ENCODE measurements around the gene TBC1D19.

Gene TBC1D19

GRCh38 chr4:26729027-26729426 lies 145.1 kb downstream of the TBC1D19 start:
- H3K27ac ChIP-seq: no peak overlapping the region
- no peaks in the 10 kb centered on the region for H3K4me1 ChIP-seq
- TF ChIP-seq, protein P1, sequence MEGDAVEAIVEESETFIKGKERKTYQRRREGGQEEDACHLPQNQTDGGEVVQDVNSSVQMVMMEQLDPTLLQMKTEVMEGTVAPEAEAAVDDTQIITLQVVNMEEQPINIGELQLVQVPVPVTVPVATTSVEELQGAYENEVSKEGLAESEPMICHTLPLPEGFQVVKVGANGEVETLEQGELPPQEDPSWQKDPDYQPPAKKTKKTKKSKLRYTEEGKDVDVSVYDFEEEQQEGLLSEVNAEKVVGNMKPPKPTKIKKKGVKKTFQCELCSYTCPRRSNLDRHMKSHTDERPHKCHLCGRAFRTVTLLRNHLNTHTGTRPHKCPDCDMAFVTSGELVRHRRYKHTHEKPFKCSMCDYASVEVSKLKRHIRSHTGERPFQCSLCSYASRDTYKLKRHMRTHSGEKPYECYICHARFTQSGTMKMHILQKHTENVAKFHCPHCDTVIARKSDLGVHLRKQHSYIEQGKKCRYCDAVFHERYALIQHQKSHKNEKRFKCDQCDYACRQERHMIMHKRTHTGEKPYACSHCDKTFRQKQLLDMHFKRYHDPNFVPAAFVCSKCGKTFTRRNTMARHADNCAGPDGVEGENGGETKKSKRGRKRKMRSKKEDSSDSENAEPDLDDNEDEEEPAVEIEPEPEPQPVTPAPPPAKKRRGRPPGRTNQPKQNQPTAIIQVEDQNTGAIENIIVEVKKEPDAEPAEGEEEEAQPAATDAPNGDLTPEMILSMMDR (IDR thresholded peaks at IDR 0.05): no peak
- no peaks in the 10 kb centered on the region for H3K36me3 ChIP-seq (ENCODE audit: control insufficient read depth, insufficient read depth, low read length)
- H3K4me2 ChIP-seq (ENCODE audit: low read length): no peak overlapping the region
- H3K79me2 ChIP-seq: no peaks in the 10 kb centered on the region
- H3K9me3 ChIP-seq (ENCODE audit: control insufficient read depth, low read length): no peaks in the 10 kb centered on the region
- H3K27me3 ChIP-seq (ENCODE audit: control insufficient read depth, insufficient read depth, low read length): no peaks in the 10 kb centered on the region
- H2AFZ ChIP-seq: no peak overlapping the region
- no peak overlapping the region for H3K9ac ChIP-seq
- no peak overlapping the region for H3K4me3 ChIP-seq (ENCODE audit: low read depth, low read length)

DNA sequence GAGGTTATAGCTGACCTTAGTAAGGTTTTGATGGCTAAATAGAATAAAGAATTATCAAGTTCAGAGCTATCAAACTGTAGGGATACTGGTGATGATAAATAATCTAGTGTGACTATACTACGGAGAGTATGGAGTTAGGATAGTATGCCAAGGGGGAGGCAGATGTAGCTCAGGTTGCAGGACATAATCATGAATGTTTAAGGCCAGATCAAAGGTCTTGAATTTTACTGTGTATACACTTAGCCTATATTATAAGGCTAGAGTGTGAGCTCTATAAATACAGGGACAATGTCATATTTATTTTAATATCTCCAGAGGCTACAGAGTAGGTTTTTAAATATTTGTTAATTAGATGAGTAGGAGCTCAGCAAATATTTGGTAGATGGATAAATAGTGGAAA lies 145.7 kb downstream of the TBC1D19 start:
- Histone ChIP-seq H3K27me3 (ENCODE audit: control insufficient read depth, insufficient read depth, low read length) (no peaks in the 10 kb centered on the region), H3K79me2 (no peaks in the 10 kb centered on the region), H3K36me3 (ENCODE audit: control insufficient read depth, insufficient read depth, low read length) (no peaks in the 10 kb centered on the region), H3K4me3 (ENCODE audit: low read depth, low read length) (no peak overlapping the region), H2AFZ (no peak overlapping the region), H3K27ac (no peak overlapping the region), H3K9ac (no peak overlapping the region), H3K4me1 (no peaks in the 10 kb centered on the region), H3K4me2 (ENCODE audit: low read length) (no peak overlapping the region), H3K9me3 (ENCODE audit: control insufficient read depth, low read length) (no peaks in the 10 kb centered on the region)
- TF ChIP-seq, protein P1 (IDR thresholded peaks at IDR 0.05): no peak

GRCh38 chr4:26731351-26732035 lies 147.6 kb downstream of the TBC1D19 start:
- Histone ChIP-seq H3K27ac (no peak overlapping the region), H2AFZ (no peak overlapping the region), H3K4me1 (no peaks in the 10 kb centered on the region), H3K27me3 (ENCODE audit: control insufficient read depth, insufficient read depth, low read length) (no peaks in the 10 kb centered on the region), H3K36me3 (ENCODE audit: control insufficient read depth, insufficient read depth, low read length) (no peaks in the 10 kb centered on the region), H3K4me2 (ENCODE audit: low read length) (no peak overlapping the region), H3K9ac (no peak overlapping the region), H3K9me3 (ENCODE audit: control insufficient read depth, low read length) (no peaks in the 10 kb centered on the region), H3K4me3 (ENCODE audit: low read depth, low read length) (no peak overlapping the region), H3K79me2 (no peaks in the 10 kb centered on the region)
- TF ChIP-seq, protein P1 (IDR thresholded peaks at IDR 0.05): no peak

GRCh38 chr4:26732356-26732755 lies 148.5 kb downstream of the TBC1D19 start:
- Histone ChIP-seq H3K27ac (no peak overlapping the region), H3K9me3 (ENCODE audit: control insufficient read depth, low read length) (no peaks in the 10 kb centered on the region), H3K4me3 (ENCODE audit: low read depth, low read length) (no peak overlapping the region), H2AFZ (no peak overlapping the region), H3K79me2 (no peaks in the 10 kb centered on the region), H3K9ac (no peak overlapping the region), H3K4me2 (ENCODE audit: low read length) (no peak overlapping the region), H3K27me3 (ENCODE audit: control insufficient read depth, insufficient read depth, low read length) (no peaks in the 10 kb centered on the region), H3K4me1 (no peaks in the 10 kb centered on the region), H3K36me3 (ENCODE audit: control insufficient read depth, insufficient read depth, low read length) (no peaks in the 10 kb centered on the region)
- TF ChIP-seq, protein P1 (IDR thresholded peaks at IDR 0.05): no peak

- Histone ChIP-seq H3K27me3 (ENCODE audit: control insufficient read depth, insufficient read depth, low read length) (no peaks in the 10 kb centered on the region), H3K9me3 (ENCODE audit: control insufficient read depth, low read length) (no peaks in the 10 kb centered on the region), H3K9ac (no peak overlapping the region), H3K27ac (no peak overlapping the region), H3K79me2 (no peaks in the 10 kb centered on the region), H3K4me3 (ENCODE audit: low read depth, low read length) (no peak overlapping the region), H3K4me2 (ENCODE audit: low read length) (no peak overlapping the region), H3K36me3 (ENCODE audit: control insufficient read depth, insufficient read depth, low read length) (no peaks in the 10 kb centered on the region), H3K4me1 (no peaks in the 10 kb centered on the region), H2AFZ (no peak overlapping the region)
- TF ChIP-seq, protein P1 (IDR thresholded peaks at IDR 0.05): no peak
Observed at GRCh38 chr4:26736621-26737020, 152.7 kb downstream of the TBC1D19 start.
